Measurements from ENCODE around the gene HDHD3.

DNA sequence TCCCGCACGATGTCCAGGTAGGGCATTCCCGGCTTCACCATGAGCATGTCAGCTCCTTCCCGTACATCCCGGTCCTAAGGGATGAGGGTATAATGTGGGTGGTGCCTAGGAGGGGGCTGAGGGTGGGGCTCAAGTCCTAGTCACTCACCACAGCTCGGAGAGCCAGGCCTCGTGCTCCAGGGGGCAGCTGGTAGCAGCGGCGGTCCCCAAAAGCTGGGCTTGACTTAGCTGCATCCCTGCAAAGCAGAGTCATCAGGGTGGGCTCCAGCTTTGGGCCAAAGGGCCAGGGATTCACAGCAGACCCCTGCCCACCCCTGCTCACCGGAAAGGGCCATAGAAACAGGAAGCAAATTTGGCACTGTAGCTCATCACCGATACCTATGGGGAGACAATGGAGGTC is 12.7 kb upstream of the HDHD3 start:
- TF ChIP-seq POLR2A (IDR thresholded peaks at IDR 0.05), result no peak
- TF ChIP-seq, protein P1, sequence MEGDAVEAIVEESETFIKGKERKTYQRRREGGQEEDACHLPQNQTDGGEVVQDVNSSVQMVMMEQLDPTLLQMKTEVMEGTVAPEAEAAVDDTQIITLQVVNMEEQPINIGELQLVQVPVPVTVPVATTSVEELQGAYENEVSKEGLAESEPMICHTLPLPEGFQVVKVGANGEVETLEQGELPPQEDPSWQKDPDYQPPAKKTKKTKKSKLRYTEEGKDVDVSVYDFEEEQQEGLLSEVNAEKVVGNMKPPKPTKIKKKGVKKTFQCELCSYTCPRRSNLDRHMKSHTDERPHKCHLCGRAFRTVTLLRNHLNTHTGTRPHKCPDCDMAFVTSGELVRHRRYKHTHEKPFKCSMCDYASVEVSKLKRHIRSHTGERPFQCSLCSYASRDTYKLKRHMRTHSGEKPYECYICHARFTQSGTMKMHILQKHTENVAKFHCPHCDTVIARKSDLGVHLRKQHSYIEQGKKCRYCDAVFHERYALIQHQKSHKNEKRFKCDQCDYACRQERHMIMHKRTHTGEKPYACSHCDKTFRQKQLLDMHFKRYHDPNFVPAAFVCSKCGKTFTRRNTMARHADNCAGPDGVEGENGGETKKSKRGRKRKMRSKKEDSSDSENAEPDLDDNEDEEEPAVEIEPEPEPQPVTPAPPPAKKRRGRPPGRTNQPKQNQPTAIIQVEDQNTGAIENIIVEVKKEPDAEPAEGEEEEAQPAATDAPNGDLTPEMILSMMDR (IDR thresholded peaks at IDR 0.05), result no peak

Measured in thyroid gland (tissue), 4 donors.